Loucy (cell line): Measurements from ENCODE around the gene JOSD2.
"Not testable (repeated sequence)": the region's sequence is repeated elsewhere in the genome, so short reads cannot be mapped to it uniquely, and the experiment has no call there.

Experiments used
- H2AFZ ChIP-seq: fragments of 200-600 bp; sonication (generic); 2 replicates; pipeline ENCODE4 v1.6.0; 2016; ENCODE audit warnings: antibody characterized with exemption, mild to moderate bottlenecking, low read length, moderate library complexity
- H3F3A ChIP-seq: fragments of 200-600 bp; 2 replicates; pipeline ENCODE4 v1.6.0; 2016; ENCODE audit warnings: antibody characterized with exemption, low read depth, mild to moderate bottlenecking
- H3K27me3 ChIP-seq: fragments of 200-600 bp; sonication (generic); 2 replicates; pipeline ENCODE4 v1.6.1; 2014; ENCODE audit warnings: low read length, mild to moderate bottlenecking; ENCODE audit not compliant: insufficient read depth, poor library complexity, severe bottlenecking
- H3K36me3 ChIP-seq: fragments of 200-600 bp; sonication (generic); 2 replicates; pipeline ENCODE4 v1.6.1; 2016; ENCODE audit warnings: low read length; ENCODE audit not compliant: insufficient read depth
- H3K4me1 ChIP-seq: fragments of 200-600 bp; sonication (generic); 2 replicates; pipeline ENCODE4 v1.5.1; 2014; ENCODE audit warnings: low read length, mild to moderate bottlenecking; ENCODE audit not compliant: insufficient read depth, poor library complexity, severe bottlenecking
- H3K4me2 ChIP-seq: fragments of 200-600 bp; sonication (generic); 2 replicates; pipeline ENCODE4 v1.6.0; 2014; ENCODE audit warnings: antibody characterized with exemption, low read length, low read depth, mild to moderate bottlenecking; ENCODE audit not compliant: poor library complexity, severe bottlenecking
- H3K4me3 ChIP-seq: fragments of 200-600 bp; sonication (generic); 2 replicates; pipeline ENCODE4 v1.5.1; 2014; ENCODE audit warnings: low read length, mild to moderate bottlenecking, mixed read lengths; ENCODE audit not compliant: poor library complexity, severe bottlenecking
- H3K79me2 ChIP-seq: fragments of 200-600 bp; sonication (generic); 2 replicates; pipeline ENCODE4 v1.6.1; 2014; ENCODE audit warnings: low read length; ENCODE audit not compliant: insufficient read depth
- H3K9ac ChIP-seq: fragments of 200-600 bp; sonication (generic); 2 replicates; pipeline ENCODE4 v1.6.0; 2014; ENCODE audit warnings: mild to moderate bottlenecking, low read depth, low read length, moderate library complexity; ENCODE audit not compliant: poor library complexity, severe bottlenecking
- H3K9me2 ChIP-seq: fragments of 200-600 bp; sonication (generic); replicated peaks from 2 replicates; pipeline ENCODE4 v1.6.1; 2016; ENCODE audit warnings: low read depth, low read length, mixed read lengths
- H3K9me3 ChIP-seq: fragments of 200-600 bp; sonication (generic); 2 replicates; pipeline ENCODE4 v1.6.1; 2014; ENCODE audit warnings: mild to moderate bottlenecking, antibody characterized with exemption, low read length, low read depth; ENCODE audit not compliant: insufficient read depth
- H4K20me1 ChIP-seq: fragments of 200-600 bp; sonication (generic); 2 replicates; pipeline ENCODE4 v1.6.0; 2014; ENCODE audit warnings: antibody characterized with exemption, low read length, mild to moderate bottlenecking; ENCODE audit not compliant: insufficient read depth, poor library complexity, severe bottlenecking
- CTCF ChIP-seq: fragments of 200-600 bp; sonication (generic); conservative IDR thresholded peaks from 2 replicates; pipeline ENCODE4 v1.5.1; 2014; ENCODE audit warnings: mild to moderate bottlenecking, antibody characterized with exemption, low read length
- EZH2phosphoT487 ChIP-seq: fragments of 200-600 bp; IDR thresholded peaks from 2 replicates; pipeline ENCODE4 v1.6.1; 2018; ENCODE audit warnings: antibody characterized with exemption, mild to moderate bottlenecking, moderate library complexity, borderline replicate concordance

Gene JOSD2

GRCh38 chr19:50534478-50534877 is 23.5 kb upstream of the JOSD2 start:
- Histone ChIP-seq H3K36me3 (no peaks in the 10 kb centered on the region), H3K4me2 (no peak overlapping the region), H3K4me1 (no peaks in the 10 kb centered on the region), H2AFZ (no peak overlapping the region), H3K79me2 (no peaks in the 10 kb centered on the region), H3K9me3 (peaks cover 4% of the 10 kb centered on the region; the same call in 1 of the 2 replicates), H3K4me3 (no peak overlapping the region), H3F3A (no peaks in the 10 kb centered on the region), H3K27me3 (no peaks in the 10 kb centered on the region), H3K9ac (no peak overlapping the region), H4K20me1 (no peaks in the 10 kb centered on the region), H3K9me2 (no peaks in the 10 kb centered on the region)
- TF ChIP-seq CTCF (no peak), EZH2phosphoT487 (no peak)

- Histone ChIP-seq H3K9ac (no peak overlapping the region), H3K79me2 (no peaks in the 10 kb centered on the region), H3K4me2 (no peak overlapping the region), H2AFZ (no peak overlapping the region), H3K36me3 (no peaks in the 10 kb centered on the region), H3K9me2 (no peaks in the 10 kb centered on the region), H4K20me1 (no peaks in the 10 kb centered on the region), H3K4me1 (no peaks in the 10 kb centered on the region), H3K27me3 (no peaks in the 10 kb centered on the region), H3F3A (no peaks in the 10 kb centered on the region), H3K4me3 (no peak overlapping the region), H3K9me3 (peaks cover 4% of the 10 kb centered on the region; the same call in 1 of the 2 replicates)
- TF ChIP-seq EZH2phosphoT487: no peak
- TF ChIP-seq CTCF: no peak
These were observed 22.0 kb upstream of the JOSD2 start for GRCh38 chr19:50532952-50533351.

DNA sequence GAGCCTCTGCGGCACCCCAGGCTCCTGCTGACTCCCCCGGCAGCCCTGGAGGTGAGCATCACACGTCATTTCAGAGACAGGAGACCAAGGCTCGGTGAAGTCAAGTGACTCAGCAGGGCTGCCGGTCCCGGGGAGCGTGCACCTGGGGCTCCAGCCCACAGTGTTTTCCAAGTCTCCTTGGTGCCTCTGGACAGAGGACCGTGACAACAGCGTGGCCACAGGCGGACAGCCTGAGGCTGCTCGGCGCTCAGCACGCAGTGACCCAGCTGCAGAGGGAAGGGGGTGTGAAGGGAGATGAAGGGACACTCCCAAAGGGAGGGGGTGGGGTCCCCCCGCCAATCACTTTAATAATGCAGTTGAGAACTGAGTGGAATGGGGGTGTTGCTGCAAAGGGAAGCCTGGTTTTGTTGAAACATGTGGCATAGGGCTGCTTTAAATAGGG is 20.2 kb upstream of the JOSD2 start:
- H3K9me3 ChIP-seq: peaks cover 4% of the 10 kb centered on the region; the same call in 1 of the 2 replicates
- H3K79me2 ChIP-seq: no peaks in the 10 kb centered on the region
- H3F3A ChIP-seq: no peaks in the 10 kb centered on the region
- no peak overlapping the region for H3K4me3 ChIP-seq
- H3K9me2 ChIP-seq: no peaks in the 10 kb centered on the region
- no peaks in the 10 kb centered on the region for H3K36me3 ChIP-seq
- no peaks in the 10 kb centered on the region for H4K20me1 ChIP-seq
- H3K27me3 ChIP-seq: no peaks in the 10 kb centered on the region
- H3K9ac ChIP-seq: no peak overlapping the region
- no peak overlapping the region for H3K4me2 ChIP-seq
- H3K4me1 ChIP-seq: no peaks in the 10 kb centered on the region
- no peak overlapping the region for H2AFZ ChIP-seq
- TF ChIP-seq EZH2phosphoT487 (no peak), CTCF (no peak)

GRCh38 chr19:50528052-50528451 is 17.1 kb upstream of the JOSD2 start:
- not testable (repeated sequence) for H3K79me2 ChIP-seq

More at GRCh38 chr19:50528052-50528451, 17.1 kb upstream of the JOSD2 start:
- H3K9me2 ChIP-seq, H3F3A ChIP-seq, H3K36me3 ChIP-seq, H2AFZ ChIP-seq, H3K9ac ChIP-seq, H3K9me3 ChIP-seq, H4K20me1 ChIP-seq, H3K4me3 ChIP-seq, H3K27me3 ChIP-seq, H3K4me2 ChIP-seq, H3K4me1 ChIP-seq: not testable (repeated sequence)
